HG02884 (cell line): ENCODE measurements around the gene ATP11B.

Experiments
- ATAC-seq: cut with Tn5 transposase; IDR thresholded peaks from one replicate; pipeline ENCODE4 v1.9.1; 2021; ENCODE audit warnings: mild to moderate bottlenecking, moderate library complexity; ENCODE audit not compliant: unreplicated experiment

ATP11B gene

DNA sequence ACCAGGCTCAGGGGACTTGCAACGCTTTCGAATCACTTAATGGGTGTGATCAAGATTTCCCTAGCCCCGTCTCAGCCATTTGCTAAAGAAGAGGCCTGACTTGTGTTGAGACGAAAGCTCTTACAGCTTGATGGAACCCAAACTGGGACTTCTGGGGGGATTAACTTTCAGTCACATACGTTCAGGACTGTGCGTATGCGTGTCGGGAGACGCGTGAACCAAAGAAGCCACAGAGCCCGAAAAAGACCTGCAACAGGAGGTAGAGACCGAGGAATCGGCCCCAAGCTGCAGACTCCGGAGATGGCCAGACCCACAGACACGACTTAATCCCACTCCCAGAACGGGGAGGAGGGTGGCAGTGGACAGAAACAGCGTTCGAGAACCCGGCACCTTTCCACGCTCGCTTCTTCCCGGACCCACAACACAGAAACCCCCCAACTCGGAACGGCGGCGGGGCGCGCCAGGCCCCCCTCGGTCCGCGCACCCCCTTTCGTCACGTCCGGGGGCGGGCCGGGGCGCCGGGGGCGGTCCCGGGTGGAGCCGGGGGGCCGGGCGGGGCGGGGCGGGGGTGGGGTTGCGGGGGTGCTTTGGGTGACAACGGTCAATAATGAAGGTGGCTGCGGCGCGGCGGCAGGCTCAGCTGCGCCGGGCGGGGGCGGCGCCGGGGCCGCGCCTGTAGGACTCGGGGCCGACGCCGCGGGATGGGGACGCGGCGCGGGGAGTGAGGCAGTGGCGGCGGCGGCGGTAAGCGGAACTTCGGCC, at the start of gene ATP11B:
Gene ATP11B, plus strand, starts transcription at position 604 of the 762 bp plus-strand sequence. CDS start 256 bp downstream, outside the sequence.
- ATAC-seq = peak; percentile 63

GRCh38 chr3:182746959-182747358, 46.3 kb upstream of the ATP11B start:
- ATAC-seq = no peak

DNA sequence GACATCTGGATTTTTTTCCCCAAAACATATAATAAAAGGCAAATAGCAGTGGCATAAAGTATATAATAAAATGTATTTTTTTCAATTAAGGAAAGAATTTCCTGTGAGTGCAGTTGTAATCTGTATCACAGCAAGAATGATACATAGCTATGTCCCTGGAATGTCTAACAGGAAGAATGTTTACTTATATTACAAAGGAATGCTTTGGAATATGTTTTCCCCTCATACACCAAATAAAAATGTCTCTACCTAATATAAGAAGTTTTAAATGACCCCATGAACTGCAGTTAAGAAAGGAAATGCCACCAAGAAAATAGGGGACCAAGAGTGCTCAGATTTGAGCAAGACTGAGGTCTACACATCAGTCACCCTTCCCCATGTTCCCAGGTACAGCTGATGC, 38.0 kb upstream of the ATP11B start:
- no peak for ATAC-seq

DNA sequence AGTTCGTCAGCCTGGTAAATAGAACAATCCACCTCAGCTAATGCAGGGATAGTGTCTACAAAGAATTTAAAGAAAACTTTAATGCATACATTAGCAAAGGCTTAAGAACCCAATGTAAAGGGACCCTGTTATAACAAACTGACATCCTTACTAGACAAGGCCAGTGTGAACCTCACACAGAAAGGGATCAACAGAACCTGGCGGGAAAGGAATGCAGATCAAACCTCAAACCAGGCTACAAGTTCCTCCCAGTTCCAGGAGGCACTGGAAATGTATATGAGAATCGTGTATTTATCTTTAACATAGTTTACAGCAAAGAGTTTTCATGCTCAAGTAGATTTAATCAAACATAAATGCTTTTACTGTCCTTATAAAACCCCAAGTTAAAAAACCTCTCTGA, 37.6 kb upstream of the ATP11B start:
- ATAC-seq = no peak

DNA sequence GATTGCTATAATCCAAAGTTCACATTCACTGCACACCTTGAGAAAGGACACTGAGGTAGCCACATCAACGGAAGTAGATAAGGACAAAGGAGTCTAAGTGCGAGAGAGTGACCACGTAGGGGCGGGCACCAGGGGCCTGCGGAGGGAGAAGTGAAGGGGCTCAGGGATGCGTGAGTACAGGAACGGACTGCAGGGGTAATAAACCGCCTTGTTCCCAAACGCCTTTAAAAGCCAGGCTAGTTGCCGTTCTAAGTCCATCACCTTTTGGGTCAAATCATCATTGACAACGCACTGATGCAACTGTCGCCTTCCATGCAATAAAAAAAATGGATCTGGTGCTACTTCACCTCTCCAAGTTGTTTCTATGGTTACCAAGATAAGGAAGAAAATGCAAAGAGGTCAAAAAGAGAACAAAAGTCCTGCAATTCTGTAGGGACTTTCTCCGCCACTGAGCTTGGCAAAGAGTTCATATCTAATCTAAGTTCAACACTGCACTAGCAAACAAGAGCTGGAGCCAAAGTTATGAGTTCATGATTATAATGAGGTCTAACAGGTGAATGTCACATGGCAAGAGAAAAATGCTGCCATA, 32.6 kb upstream of the ATP11B start:
- ATAC-seq = no peak

DNA sequence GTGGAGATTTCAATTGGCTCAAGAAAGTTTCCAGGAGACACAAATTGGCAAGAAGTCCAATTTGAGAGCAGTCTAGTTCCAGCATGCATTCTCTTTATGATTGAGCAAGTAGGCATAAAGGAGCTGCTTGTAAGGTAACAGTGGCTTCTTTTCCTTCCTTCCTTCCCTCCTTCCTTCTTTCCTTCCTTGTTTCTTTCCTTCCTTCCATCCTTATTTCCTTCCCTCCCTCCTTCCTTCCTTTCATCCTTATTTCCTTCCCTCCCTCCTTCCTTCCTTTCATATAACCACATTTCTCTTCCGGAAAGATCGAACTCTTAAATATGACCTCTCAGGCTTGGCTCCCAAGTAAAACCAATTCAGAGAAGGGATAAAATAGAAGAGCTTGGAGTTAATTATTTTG, 29.4 kb upstream of the ATP11B start:
- ATAC-seq = no peak

DNA sequence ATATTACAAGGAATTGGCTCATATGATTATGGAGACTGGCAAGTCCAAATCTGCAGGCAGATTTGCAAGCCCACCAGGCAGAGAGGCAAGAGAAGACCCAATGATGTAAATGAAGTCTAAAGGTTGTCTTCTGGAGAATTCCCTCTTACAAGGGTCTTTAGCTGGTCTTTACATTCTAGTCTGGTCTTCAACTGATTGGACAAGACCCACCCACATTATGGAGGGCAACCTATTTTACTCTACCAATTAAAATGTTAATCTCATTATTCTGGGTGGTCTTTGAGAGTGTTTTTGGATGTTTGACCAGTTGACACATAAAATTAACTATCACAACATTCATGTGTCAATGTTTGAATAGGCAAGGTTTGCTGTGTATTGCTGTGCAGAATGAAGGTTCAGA, 28.0 kb upstream of the ATP11B start:
- ATAC-seq = no peak

DNA sequence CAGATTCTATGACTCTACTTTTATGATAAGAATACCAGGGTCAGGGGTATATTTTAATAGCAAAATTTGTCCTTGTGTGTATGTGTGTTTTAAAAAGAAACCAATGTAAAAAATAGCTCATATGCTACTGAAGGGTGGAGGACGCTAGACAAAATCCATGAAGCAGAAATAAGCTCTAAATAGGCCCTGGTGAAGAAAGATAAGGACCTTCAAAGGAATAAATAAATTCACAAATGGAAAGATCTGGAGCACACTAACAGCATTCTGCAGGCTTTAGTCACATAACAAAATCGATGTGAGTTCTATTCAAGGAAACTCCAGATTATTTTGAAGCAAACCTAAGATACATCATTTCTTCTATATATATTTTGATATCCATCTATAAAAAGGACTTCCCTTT, 27.2 kb upstream of the ATP11B start:
- no peak for ATAC-seq

DNA sequence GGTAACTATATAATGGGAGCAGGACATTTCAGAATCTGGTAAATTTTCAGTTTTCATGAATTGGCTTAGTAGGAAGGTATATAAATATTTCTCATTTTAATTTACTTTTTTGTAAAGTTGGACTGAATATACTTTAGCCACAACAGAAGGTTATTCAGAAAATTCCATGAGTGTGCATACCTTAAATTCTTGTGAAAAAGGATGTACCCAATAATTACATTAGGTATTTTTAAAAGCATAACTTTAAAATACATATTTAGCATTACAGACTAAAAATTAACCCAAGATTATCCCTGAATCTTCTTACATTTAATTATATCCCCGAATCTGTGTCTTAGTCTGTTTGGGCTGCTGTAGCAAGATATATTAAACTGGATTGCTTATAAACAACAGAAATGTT, 24.9 kb upstream of the ATP11B start:
- no peak for ATAC-seq

DNA sequence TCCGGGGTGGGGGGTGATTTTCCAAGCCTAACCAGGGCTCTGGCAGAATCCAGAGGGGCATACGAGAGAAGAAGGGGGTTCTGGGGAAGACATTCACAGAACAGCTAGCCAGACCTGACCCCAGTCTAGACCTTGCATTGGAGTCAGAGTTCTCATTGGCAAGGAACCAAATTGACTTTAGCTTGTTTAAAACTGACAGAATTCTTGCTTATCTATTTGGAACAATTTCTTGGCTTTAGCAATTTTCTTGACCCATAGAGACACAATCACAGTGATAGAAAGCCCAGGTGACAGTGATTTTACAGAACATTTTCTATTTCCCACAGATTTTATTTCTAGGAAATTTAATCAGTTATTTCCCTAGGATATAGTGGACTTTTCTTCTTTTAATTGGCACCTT, 23.6 kb upstream of the ATP11B start:
- no peak for ATAC-seq

DNA sequence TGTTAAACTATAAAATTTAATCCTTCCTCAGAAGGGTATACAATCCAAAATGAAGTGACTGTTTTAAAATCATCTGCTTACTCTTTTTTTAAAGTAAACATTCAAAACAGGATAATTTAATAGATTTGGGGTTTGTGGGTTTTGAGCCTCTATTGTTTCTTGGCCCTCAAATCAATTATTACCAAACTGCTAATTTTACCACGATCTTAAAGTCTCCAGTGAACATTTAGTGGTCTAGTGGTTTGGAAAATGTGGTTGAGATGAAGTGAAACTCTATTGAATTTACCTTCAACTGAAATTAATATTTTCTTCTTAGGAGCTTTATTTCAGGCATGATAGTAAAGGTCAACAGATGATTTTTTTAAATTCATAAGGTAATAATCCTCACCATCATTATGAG, 11.2 kb upstream of the ATP11B start:
- no peak for ATAC-seq

- no peak for ATAC-seq
Observed at GRCh38 chr3:182783106-182783505, 10.2 kb upstream of the ATP11B start.

- no peak for ATAC-seq
Observed at GRCh38 chr3:182784542-182784941, 8.8 kb upstream of the ATP11B start.

DNA sequence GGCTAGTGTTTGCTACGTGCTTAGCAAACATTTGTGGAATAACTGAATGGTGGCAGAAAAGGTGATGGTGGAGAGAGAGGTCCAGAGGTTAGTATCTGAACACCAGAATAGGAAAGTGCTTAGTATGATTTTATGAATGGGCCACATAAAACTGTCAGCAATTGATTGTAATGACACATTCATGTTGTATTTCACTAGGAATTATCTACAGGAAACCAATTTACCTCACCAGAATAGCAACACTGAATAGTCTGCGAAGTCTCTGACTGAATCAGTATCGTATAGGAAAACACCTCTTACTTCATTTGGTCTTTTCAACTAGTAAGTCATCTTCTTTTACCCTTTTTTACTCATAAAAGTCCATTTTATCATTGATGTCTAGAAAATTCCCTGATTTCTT, 8.2 kb upstream of the ATP11B start:
- no peak for ATAC-seq

DNA sequence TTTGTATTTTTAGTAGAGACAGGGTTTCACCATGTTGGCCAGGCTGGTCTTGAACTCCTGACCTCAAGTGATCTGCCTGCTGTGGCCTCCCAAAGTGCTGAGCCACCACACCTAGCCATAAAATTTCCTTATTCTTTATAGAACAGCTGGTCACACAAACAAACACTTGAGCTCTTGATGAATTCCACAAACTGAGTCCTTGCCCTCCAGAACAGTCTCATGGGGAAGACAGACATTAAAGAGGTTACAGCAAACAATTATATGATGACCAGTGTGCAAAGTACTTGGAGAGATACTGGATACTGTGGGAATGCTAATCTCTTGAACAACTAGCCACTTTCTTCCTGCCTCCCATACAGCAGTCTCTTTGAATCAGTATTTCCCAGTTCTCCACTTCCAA, 7.5 kb upstream of the ATP11B start:
- ATAC-seq = no peak

- no peak for ATAC-seq
Observed at GRCh38 chr3:182786564-182787196, 6.6 kb upstream of the ATP11B start.

DNA sequence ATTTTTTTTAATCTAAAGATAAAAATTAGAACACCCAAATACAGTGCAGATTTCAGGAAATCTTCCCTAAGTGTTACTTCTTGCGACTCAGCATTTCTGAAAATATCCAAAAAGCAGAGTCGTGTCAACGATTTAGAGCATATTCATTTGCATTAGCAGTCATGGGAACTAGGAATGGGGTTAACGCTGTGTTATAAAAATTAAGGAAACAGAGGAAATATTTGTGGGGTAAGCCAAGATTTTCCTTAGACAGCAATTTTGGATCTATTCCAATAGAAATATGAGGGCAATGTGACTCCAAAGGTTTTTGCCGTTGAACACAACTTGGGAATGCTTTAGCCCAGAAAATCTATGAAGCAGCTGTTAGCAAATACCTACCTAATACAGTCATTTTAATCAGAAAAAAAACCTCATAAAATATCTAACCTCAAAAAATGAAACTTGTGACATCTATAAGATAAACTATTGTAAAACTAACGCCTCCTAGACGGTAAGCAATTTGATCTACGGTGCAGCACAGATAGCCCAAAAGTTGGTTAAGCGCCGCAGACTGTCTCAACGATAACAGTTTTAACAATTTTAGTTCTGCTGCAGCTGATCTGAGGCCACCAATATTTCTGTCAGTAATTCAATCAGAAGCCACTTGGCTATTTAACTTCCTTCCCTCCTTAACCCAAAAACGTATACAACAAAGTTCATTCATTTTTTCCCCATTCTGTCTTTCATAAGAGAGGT, 5.8 kb upstream of the ATP11B start:
- ATAC-seq = no peak

DNA sequence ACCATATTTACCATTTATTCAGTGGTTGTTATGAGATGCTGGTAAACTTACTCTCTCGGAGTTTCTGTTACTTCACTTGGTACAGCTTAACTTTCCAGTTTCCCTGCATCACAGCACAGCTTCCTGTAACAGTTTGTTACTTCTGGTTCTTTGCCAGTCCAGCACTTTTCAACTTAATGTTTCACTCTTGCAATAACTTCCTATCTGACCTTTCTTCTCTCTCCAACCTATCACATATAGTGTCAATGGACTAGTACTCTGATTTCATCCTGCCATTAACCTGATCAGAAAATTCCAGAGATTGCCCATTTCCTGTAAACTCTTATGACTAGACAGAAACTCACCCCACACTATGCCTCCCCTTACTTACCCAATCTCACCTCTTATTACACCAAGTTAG, 3.9 kb upstream of the ATP11B start:
- no peak for ATAC-seq

- ATAC-seq = no peak
Observed at GRCh38 chr3:182790612-182791011, 2.7 kb upstream of the ATP11B start.

DNA sequence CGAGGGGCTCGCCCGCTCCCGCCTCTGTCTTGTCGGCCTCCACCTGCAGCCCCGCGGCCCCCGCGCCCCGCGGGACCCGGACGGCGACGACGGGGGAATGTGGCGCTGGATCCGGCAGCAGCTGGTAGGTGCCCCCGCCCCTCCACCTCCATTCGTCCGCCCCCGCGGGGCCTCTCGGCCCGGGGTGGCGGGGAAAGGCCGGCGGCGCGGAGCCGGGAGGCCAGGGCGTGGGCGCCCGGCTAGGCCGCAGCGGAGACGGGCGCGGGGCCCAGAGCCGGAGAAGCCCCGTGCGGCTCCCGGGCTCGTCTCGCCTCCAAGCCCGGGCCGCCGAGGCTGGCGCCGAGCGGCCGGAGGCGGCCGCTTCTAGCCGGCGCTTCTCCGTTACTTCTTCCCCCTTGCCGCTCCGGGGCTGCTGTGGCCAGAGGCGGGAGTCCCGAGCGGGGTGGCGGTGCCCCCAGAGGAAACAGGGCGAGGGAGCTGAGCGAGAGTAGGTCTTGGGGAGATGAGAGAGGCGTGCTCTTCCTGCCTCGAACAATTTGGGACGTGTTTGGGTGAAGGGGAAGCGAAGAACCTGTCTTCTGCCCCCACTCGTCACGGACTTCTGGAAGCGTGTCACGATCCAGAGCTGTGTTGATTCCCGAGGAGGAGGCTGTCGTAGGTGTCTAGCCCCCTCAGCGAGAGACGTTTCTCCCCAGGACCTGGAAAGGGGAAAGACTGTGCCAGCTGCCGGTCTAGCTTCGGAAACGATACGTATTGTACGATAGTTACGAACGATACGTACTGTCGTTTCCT, 555 bp downstream of the ATP11B start:
- peak; percentile 31 for ATAC-seq
